GM12874 (cell line): ENCODE data around the gene ACAA2.

Experiments used
- CTCF ChIP-seq: IDR thresholded peaks from 2 replicates; pipeline ENCODE4 v1.5.1; 2011; ENCODE audit warnings: low read depth, mild to moderate bottlenecking, control low read depth, low read length, moderate library complexity; ENCODE audit not compliant: insufficient read depth

Gene ACAA2

GRCh38 chr18:49802623-49803022, 10.7 kb downstream of the ACAA2 start:
- no peak for TF ChIP-seq CTCF

GRCh38 chr18:49798001-49798400, 15.3 kb downstream of the ACAA2 start:
- TF ChIP-seq CTCF, result no peak

- no peak for TF ChIP-seq CTCF
These were observed 17.5 kb downstream of the ACAA2 start for GRCh38 chr18:49795612-49796552.

- no peak for TF ChIP-seq CTCF
These were observed 18.6 kb downstream of the ACAA2 start for GRCh38 chr18:49794743-49795142.

GRCh38 chr18:49788327-49788898, 24.9 kb downstream of the ACAA2 start:
- TF ChIP-seq CTCF, result no peak

GRCh38 chr18:49786019-49786720, 27.2 kb downstream of the ACAA2 start:
- no peak for TF ChIP-seq CTCF

- no peak for TF ChIP-seq CTCF
These were observed 28.7 kb downstream of the ACAA2 start for GRCh38 chr18:49784427-49785185.
